ENCODE measurements around the gene HSD17B7.
"Not testable (repeated sequence)": the region's sequence is repeated elsewhere in the genome, so short reads cannot be mapped to it uniquely, and the experiment has no call there.

- TF ChIP-seq CTCF, POLR2A (IDR thresholded peaks at IDR 0.05): not testable (repeated sequence)
These were observed 17.0 kb downstream of the HSD17B7 start for GRCh38 chr1:162807503-162807902.

Measured in thyroid gland (tissue), 4 donors.